GM10266 (cell line): Measurements from ENCODE around the gene FLVCR1.

Experiments
- DNase-seq: peaks from one replicate; pipeline ENCODE4 v3.0.0; 2012; ENCODE audit errors: extremely low spot score
- CTCF ChIP-seq: IDR thresholded peaks from 2 replicates; pipeline ENCODE4 v1.5.1; 2012; ENCODE audit warnings: mild to moderate bottlenecking, low read depth; ENCODE audit not compliant: control insufficient read depth, insufficient read depth; ENCODE audit errors: missing control alignments

FLVCR1 gene

GRCh38 chr1:212914789-212915188, 56.7 kb downstream of the FLVCR1 start:
- TF ChIP-seq CTCF: no peak
- no peak for DNase-seq

- TF ChIP-seq CTCF: peak; percentile 38
- no peak for DNase-seq
Measured at GRCh38 chr1:212915245-212916091, 57.4 kb downstream of the FLVCR1 start.

GRCh38 chr1:212916481-212917133, 58.5 kb downstream of the FLVCR1 start:
- DNase-seq: peak; percentile 20
- no peak for TF ChIP-seq CTCF

- no peak for TF ChIP-seq CTCF
- DNase-seq: no peak
Measured at GRCh38 chr1:212917134-212917485, 59.0 kb downstream of the FLVCR1 start.

GRCh38 chr1:212917858-212918257, 59.8 kb downstream of the FLVCR1 start:
- DNase-seq: no peak
- TF ChIP-seq CTCF: no peak

GRCh38 chr1:212918824-212919223, 60.7 kb downstream of the FLVCR1 start:
- DNase-seq: no peak
- no peak for TF ChIP-seq CTCF

- peak; percentile 20 for DNase-seq
- no peak for TF ChIP-seq CTCF
Measured at GRCh38 chr1:212920246-212920645, 62.2 kb downstream of the FLVCR1 start.
